Inferior parietal cortex (tissue), 1 donor: ENCODE data around the gene MT2A.

ENCODE experiments used
- DNase-seq: peaks from one replicate; pipeline ENCODE4 v3.0.0-alpha.2; 2016; ENCODE audit errors: extremely low spot score

MT2A gene

DNA sequence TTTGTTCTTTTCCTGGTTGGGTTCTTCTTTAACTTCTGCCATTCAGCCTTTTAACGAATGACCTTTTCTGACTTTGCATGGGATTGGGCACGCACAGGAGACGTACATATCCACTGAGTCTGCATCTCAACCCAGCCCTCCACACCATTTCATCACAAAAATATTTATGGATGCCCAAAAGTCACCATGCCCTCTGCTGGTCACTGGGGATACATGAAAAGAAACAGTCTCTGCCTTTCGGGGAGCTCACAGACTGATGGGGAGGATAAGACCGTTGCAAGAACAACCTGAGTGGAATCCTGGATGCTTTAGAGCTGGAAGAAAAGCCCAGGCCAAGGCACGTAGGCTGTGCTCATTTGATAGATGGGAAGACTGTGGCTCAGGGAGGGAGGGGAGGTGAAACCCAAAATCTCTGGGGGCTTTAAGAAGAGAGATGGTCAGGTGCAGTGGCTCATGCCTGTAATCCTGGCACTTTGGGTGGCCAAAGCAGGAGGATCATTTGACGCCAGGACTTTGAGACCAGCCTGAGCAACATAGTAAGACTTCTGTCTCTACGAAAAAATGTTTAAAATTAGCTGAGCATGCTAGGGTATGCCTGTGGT lies 7.9 kb upstream of the MT2A start:
- DNase-seq = peak; percentile 86

DNA sequence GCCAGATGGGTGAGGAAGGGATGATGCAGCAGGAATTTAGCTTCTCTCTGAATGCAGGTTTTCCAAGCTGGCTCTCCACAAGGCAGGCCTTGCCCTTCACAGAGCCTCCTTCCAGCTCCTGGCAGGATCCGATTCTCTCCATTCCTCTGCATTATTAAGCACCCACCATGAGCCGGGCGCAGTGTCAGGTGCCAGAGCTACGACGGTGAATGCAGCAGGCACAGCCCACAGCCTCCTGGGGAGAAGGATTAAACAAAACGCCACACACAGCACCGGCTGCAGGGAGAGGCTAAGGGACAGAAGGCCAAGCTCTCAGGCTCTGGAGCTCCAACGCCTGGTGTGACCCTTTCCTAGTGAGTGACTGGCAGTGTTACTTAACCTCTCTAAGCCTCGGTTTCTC lies 7.1 kb upstream of the MT2A start:
- DNase-seq = no peak

DNA sequence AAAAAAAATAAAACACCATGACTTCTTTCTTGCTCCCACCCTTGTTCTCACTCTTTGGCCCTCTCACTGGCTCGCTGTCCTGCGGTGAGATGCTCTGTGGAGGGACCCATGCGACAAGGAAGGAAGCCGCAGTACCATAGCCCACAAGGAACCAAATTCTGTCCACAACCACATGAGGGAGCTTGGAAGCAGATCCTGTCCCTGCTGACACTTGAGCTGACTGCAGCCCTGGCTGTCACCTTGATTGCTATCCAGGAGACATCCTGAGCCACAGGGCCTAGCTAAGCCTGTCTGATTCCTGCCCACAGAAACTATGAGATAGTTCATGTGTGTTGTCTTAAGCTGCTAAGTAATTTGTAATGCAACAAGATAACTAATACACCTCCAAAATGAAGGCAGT lies 4.8 kb upstream of the MT2A start:
- peak; percentile 57 for DNase-seq

DNA sequence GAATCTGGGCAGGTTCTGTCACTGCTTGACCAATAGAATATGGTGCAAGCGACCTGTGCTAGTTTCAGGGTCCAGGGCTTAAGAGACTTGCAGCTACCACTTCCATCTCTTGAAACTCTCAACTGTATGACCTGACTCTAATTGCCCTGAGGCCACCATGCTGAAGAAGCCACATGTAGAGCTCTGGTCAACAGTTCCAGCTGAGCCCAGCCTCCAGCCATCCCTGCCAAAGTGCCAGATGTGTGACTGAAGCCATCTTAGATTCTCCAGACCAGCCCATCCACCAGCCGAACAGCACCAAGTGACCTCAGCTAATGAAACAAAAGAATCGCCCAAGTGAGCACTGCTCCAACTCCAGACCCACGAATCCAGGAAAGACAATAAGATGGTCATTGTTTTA lies 3.4 kb upstream of the MT2A start:
- no peak for DNase-seq

DNA sequence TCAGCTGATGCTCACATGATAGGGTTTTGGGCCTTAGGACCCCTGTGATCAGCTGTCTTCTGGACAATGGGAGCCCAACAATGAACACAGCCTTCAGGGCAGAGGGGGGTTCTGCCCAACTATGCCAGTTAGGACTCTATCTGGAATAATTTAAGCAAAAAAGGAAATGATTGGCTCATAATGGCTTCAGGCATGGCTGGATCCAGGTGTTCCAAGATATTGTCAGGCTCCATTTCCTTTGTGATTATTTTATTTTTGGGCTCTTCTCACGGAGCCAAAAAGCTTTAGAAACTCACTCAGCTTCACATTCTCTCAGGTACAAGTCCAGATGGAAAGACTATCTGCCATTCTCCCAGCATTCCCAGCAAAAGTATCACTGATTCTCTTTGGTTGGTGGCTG lies 2.9 kb upstream of the MT2A start:
- DNase-seq = no peak

DNA sequence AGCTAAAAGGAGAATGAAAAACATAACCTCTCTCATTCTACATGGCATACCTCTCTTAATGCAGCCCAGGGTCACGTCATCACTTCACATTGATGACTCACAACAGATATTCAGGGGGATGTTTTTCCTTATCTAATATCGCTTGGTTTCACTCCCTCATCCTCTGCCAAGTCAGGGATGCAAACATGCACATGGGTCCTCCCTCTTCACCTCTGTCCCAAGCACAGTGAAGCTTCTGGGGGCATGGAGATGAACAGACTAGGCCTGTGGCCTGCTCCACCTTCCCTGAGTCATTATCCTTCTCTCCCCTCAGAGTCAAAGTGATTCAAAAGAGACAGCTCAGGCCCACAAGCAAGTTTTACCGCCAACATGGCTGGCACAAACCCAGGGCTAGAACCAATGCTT lies 2.3 kb upstream of the MT2A start:
- no peak for DNase-seq

DNA sequence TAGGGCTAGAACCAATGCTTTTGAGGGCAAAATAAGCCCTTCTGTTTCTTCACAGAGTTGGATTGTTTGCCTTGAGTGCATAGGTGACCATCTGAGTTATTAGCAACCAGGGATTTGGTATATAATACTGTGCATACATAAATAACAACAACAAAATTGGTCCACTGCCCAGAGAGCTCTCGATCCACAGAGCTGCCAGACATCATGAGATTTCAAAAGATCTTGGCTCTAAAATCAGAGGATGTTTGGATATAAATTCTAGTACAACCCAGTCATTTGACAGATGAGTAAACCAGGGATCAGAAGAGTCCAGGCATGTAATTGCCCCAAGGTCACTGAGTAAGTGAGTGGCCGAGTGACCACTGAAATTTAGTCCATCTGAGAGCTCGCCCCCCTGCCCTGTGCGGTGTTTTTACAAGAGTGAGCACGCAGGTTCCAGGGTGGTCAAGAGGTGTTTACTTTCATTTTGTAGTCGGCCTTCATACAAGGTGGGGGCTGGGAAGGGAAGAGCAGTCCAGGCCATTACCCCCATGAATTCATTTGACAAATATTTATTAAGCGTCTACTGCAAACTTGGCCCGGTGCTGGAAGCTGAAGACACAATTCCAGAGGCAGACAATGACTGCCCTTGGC lies 1.8 kb upstream of the MT2A start:
- peak; percentile 53 for DNase-seq

DNA sequence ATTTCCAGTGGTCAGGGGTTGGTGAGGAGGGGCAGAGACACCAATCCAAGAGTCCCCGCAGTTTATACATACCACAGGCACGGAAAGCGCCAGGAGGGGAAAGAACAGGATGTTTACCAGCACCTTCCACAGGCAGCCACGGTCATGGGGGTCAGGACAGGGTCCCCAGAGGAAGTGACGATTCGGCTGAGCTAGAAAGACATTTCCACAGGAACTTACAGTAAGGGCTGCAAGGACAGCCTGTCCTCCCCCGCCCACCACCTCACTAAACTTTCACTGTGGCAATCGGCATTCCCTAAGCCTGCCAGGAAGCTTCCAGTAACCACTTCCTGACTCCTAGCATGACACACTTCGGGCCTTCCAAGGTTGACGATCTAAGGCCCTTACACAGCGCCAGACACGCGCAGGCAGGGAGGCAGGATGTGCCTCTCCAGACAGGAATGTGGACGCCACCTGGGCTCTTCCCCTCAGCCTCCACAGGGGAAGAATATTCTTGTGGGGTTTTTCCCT lies 1.2 kb upstream of the MT2A start:
- DNase-seq = no peak

DNA sequence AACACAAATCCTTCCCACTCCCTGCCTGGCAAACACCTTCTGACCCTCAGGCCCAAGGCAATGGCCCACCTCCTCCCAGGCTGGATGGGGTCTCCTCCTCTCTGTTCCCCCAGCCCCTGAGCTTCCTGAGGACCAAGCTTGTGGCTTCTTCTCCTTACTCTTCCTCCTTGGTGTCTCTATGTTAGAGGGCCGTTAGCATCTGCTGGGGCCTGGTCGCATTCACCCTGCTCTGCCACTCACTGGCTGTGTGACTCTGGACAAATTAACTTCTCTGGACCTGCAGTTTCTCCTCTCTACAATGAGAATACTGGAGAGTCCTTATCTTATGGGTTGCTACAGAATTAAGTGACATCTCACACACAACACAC lies 725 bp upstream of the MT2A start:
- no peak for DNase-seq

DNA sequence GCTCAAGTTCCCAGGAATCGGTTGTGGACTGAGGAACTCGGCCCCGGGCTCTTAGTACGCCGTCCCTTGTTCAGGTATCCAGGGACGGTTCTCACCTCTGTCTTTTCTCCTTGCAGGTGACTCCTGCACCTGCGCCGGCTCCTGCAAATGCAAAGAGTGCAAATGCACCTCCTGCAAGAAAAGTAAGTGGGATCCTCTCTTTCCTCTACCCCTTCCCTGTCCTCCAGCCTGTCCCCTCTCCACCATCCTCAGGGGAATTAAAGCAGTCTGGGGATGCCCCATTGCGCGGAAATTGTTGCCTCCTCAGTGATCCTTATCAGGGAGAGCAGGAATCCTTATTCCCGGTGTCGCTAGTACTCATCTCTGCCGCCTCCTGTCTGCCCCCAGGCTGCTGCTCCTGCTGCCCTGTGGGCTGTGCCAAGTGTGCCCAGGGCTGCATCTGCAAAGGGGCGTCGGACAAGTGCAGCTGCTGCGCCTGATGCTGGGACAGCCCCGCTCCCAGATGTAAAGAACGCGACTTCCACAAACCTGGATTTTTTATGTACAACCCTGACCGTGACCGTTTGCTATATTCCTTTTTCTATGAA lies 585 bp downstream of the MT2A start:
- DNase-seq = no peak

DNA sequence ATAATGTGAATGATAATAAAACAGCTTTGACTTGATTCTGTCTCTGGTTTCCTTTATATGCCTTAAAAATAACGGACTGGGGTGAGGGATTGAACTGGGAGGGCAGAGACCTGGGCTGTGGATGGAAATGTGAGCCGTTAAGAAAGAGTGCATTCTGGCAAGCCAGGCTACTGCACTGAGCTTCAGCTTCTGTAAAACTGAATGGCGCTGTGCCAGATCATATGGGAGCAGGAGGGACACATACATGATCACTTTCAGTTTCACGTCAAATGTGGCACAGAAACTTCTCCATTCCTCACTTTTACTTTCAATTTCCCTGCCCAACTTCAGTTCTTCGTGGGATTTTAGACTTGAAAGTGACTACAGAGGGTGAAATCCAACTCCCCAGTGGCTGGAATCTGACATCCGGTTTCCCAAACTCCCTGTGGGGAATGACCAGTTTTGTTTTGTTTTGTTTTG lies 1.1 kb downstream of the MT2A start:
- no peak for DNase-seq

DNA sequence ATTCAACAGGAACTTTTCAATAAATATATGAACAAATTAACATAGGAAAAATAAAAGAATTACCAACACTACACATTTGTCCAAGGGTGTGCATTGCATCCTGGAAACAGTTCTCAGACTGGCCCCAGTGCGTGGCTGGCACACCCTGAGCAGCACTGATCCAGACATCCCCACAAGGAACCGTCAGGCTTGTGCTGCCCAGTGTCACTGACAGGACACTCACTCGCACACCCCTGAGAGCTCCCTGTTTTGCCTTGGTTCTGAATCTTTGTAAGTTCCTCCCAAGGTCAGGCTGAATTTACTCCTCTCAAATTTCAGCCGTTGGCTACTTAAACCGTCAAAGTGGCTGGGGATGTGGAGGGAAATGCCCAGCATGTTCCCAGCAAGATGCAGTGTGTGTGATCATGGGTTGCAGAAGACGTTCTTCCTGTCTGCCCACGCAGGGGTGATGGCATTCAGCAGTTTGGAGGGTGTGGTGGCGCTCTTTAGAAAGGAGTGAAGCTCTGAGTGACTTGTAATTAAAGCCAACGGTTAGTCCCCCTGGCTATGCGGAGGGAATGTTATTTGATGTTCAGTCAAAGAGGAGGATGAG lies 1.7 kb downstream of the MT2A start:
- no peak for DNase-seq

DNA sequence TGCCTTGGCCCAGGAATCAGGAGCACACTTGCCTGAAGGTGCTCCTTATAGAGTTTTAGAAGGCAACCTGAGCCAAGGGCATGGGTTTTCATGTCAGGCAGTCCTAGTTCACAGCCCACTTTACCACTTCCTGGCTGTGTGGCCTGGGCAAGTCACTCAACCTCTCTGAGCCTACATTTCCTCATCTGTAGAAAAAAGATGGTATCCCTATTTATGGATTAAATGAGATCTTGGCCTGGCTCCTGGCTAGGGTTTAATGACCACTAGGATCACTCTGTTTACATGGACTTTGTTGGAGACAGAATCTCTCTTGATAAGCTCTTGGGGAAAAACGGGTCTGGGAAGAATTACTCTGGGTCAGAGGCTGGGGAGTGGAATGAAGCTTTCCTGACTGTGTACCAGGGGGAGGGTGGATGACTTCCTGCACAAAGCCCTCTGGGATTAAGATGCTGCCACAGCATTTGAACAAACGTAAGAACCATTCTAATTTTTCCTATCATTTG lies 2.3 kb downstream of the MT2A start:
- no peak for DNase-seq

DNA sequence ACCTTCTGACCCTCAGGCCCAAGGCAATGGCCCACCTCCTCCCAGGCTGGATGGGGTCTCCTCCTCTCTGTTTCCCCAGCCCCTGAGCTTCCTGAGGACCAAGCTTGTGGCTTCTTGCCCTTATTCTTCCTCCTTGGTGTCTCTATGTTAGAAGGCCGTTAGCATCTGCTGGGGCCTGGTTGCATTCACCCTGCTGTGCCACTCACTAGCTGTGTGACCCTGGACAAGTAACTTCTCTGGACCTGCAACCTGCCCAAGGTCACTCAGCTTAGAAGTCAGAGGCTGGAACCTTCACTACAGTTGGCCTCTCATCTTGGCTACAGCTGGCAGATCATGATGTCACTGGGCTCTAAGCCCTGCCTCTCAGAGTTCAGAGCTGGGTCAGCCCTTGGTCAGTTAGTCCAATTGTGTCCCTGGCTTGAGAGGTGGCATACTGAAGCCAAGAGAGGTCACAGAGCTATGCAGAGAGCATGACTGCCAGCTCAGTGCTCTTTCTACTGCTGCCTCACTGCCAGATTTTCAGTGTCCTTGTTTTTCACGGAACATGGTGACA lies 3.0 kb downstream of the MT2A start:
- no peak for DNase-seq

DNA sequence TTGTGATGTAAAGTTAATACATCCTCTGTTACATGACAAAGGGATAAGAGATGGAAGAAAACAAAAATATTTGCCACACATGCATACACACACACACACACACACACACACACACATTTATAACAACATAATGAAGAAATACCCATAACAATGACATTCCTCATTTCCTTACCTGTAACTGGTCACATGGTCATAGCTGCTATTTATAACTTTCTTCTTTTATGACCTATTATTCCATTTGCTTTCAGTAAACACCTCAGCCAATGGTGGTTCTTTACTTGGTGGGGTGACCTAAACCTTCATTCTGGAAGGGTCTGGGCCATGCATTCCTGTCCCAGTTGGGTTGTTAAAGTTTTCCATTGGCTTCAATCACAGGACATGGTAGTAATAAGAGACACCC lies 5.3 kb downstream of the MT2A start:
- no peak for DNase-seq

DNA sequence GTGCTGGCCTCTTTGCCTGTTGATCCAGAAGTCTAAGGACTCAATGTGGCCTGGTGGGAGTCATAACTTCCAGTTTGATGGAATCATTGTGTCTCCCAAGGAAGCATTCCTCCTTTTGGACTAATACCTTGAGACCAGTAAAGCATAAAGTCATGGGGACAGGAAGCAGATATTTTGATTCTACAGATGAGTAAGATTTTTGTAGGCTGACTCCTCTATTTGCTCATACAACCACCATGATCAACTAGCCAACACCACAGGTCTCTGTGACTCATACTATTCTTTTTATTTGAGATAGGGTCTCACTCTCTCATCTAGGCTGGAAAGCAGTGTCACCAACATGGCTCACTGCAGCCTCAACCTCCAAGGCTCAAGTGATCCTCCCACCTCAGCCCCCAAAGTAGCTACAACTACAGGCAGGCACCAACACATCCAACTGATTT lies 6.2 kb downstream of the MT2A start:
- DNase-seq = no peak

DNA sequence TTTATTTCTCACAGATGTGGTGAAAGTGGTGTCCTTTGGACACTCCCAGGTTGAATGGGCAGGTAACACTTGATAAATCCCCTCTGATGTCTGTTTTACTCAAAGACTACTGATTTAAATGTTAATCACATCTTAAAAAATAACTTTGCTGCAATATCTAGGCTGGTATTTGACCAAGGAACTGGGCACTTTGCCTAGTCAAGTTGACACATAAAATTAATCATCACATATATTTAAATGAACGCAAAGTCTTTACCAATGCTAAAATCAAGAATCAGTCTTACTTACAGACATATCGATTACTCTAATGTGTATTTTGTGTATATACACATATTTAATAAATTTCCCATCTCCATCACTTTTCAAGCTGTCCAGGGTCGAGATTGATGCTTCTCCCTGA lies 7.0 kb downstream of the MT2A start:
- DNase-seq = no peak

DNA sequence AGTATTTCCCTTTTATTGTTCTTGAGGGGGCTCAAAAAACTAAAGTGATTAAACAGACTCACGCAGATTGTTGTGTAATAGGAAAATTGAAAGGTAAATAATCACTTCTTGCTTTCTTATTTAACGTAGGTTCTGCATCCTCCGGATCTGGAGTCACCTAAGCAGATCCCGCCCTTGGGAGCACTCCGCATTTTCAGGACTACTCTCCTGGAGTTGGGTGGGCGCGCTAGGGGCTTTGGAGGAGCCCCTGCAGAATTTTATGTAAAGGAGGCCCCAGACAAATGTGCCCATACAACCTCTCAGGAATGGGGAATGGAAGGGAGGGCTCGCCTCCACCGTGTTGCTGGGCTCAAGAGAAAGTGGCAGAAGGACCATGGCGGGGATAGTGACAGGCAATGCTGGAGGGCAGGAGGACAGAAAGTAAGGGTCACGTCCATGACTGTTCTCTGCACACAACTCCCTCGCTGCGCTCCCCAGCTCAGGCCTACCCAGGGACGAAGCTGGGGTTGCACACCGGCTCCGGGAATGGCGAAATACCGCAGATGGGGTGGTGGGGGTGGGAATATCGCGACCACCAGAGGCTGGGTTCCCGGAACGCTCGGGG lies 8.3 kb downstream of the MT2A start:
- no peak for DNase-seq

DNA sequence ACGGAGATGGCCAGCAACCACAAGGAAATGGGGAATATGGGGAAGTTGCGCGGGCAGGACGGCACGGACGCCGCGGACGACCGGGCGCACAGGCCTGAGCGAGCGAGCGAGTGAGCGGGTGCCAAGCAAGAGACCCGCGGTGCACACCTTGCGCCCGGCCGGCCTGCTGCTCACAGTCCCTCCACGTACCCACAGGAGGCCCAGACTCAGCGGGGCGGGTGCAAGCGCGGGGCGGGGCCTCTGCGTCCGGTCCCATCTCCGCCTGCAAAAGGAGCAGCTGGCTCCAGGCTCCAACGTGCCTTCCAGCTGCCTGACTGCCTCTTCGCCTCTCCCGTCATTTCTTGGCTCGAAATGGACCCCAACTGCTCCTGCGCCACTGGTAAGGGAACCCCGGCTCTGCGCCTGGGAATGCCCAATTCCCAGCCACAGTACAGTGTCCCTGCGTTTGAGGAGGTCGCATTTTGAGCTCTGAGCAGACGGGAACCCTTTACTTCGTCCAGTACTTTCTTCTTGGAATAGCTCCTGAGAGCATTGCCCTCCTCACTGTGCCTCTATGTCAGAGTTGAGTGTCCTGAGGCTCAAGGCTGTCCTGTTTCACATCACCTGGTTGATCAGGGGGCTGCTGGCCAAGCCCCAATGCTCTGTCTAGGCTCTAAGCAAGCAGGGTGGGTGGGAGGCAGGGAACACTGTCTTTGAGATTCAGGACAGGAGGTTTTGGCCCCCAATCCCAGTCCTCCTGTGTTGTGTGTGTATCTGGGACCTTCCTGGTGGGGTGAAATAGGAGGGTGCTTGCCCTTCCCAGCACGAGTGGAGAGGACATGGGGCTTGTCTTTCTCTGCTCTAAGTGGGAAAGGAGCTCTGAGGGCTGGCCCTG lies 9.1 kb downstream of the MT2A start:
- no peak for DNase-seq

DNA sequence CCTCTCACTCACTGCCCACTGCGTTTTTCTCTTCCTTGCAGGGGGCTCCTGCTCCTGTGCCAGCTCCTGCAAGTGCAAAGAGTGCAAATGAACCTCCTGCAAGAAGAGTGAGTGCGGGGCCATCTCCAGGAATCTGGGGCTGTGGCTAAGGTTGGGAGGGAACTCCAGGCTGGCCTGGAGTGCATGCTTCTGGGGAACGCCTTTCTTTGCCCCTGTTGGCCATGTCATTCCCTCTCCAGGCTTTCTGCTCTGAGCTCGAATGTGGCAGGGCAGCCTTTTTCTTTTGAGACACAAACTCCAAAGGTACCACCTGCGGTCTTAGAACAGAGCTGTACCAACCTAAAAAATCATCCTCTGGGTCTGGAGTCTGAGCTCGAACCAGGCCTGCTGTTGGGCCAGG lies 9.8 kb downstream of the MT2A start:
- no peak for DNase-seq

DNA sequence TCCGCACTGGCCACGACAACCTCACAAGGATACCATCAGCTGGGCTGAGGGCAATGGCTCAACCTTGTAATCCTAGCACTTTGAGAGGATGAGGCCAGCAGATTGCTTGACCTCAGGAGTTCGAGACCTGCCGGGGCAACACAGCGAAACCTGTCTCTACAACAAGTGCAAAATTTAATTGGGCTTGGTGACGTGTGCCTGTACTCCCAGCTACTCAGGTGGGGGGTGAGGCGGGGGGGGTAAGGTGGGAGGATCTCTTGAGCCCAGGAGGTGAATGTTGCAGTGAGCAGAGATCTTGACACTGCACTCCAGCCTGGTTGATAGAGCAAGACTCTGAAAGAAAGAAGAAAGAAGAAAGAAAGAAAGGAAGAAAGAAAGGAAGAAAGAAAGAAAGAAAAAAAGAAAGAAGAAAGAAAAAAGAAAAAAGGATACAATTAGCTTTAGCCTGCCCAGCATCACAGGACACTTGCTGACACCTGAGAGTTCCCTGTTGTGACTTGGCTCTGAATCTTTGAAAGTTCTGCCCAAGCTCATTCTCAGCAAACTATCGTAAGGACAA lies 12.0 kb downstream of the MT2A start:
- no peak for DNase-seq
